Right renal cortex interstitium (tissue), 3 donors: ENCODE data around the gene NASP. TPM values are rescaled to one million over a fixed set of nuclear protein-coding genes. Genes with fewer than 3 reads are reported as not detected.

Experiments used
- DNase-seq, 3 donors: peaks; one replicate each; pipeline ENCODE4 v3.0.0-alpha.2; 2013; ENCODE audit warnings: low read depth in 3 of 3, low spot score in 2 of 3
- polyA plus RNA-seq, 3 donors: library from polyadenylated mRNA; unstranded; fragments of 120-200 nt; gene quantifications; one replicate each; pipeline ENCODE4 v1.2.1, GENCODE V29; 2013; ENCODE audit not compliant: insufficient read length in 3 of 3

Gene NASP
- 100 to 1,000 TPM; 288 to 358 (median 311) TPM for polyA plus RNA-seq

- DNase-seq: peak in 2 of 3 donors; percentile 83 to 90
These were observed at the start of gene NASP for GRCh38 chr1:45583666-45584350. Gene NASP, plus strand, starts transcription at chr1:45584041. Its CDS starts 106 bp downstream, at chr1:45584147.

- no peak for DNase-seq
These were observed 47.7 kb upstream of the NASP start for GRCh38 chr1:45535988-45536766.

DNA sequence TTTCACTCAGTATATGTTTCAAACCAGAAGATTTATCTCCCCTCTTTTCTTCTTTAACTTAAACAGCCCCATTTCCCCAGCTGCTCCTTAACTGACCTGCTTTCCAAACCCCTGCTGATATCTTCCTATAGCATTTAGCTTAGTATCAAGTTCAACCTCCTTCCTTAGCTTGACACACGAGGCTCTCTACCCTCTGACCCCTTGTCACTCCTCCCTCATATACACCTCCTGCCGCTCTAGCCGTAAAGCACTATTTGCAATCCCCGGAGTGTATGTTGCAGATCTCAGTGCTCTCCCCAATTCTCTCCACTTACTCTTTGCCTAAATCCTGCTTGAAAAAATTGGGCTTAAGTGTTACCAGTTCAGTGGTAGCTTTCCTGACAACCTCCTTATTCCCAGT lies 47.0 kb upstream of the NASP start:
- DNase-seq: no peak

- DNase-seq: no peak
These were observed 42.6 kb upstream of the NASP start for GRCh38 chr1:45541193-45541592.

- no peak for DNase-seq
These were observed 41.2 kb upstream of the NASP start for GRCh38 chr1:45542591-45542990.

DNA sequence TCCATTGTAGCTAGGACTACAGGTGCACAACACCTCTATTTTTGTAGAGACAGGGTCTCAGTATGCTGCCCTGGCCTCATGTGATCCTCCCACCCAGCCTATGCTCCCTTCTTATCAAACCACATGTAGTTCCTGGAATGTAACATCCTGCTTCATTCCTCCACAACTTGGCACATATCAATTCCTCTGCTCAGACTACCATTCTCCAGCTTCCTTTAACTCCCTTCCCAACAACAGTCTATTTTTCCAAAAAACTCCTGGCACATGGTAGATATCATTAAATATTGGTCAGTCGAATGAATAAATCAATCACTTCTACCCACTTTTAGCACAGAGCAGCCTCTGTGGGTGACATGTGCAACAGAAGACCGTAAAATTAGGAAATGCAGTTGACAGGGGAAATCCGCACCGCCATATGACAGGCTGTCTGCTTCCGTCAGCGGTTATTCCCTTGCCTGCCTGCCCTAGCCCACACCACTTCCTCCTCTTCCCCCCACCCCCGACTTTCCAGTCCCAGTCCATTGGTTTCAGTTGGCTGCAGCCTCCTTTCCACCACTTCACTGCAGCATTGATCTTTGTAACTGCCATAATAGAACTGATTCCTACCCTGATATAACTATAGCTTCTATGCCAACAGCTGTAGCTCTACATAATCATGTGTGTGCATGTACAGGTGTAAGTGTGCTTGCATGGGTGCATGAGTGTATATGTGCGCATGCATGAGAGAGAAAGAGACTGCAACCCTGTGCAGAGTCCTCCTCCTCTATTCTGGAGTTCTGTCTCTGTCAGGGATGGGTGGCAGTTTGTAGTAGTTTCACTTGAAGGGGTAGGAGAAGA lies 40.0 kb upstream of the NASP start:
- no peak for DNase-seq

DNA sequence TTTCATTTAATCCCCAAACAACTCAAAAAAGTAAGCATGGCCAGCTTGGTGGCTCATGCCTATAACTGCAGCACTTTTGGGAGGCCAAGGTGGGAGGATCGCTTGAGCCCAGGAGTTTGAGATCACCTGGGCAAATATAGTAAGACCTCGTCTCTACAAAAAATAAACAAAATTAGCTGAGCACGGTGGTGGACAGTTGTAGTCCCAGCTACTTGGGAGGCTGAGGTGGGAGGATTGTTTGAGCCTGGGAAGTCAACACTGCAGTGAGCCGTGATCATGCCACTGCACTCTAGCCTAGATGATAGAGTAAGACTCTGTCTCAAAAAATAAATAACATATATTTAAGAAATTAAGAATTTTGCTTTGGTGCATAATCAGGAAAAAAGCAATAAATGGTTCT lies 39.3 kb upstream of the NASP start:
- no peak for DNase-seq

DNA sequence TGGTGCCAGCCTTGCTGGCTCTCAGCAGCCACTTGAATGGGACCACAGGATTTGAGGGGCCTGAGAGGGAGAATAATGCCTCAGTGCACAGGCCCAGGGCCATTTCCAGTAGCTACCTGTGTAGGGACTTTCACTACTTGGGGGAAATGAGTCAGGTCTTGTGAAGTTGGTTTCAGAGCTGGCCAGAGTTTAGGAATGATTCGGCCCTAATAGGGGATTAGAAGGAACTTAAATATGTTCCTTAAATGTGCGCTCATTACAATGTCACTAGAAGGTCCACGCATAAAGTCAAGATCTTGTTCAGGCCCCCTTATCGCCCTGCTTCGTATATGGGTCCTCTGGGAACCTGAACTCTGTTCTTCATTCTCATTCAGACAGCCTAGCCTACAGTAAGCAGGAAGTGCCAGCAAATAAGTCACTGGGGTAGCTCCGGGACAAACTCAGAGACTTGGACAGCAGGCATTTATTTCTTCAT lies 38.8 kb upstream of the NASP start:
- no peak for DNase-seq

- DNase-seq: no peak
These were observed 38.1 kb upstream of the NASP start for GRCh38 chr1:45545553-45546310.

GRCh38 chr1:45550401-45551351 lies 33.2 kb upstream of the NASP start, which contains the start of gene AKR1A1:
Gene AKR1A1, plus strand, starts transcription at chr1:45550826. Its CDS starts 10,969 bp downstream, at chr1:45561795.
- DNase-seq: peak; percentile 81 to 88 (median 82)

DNA sequence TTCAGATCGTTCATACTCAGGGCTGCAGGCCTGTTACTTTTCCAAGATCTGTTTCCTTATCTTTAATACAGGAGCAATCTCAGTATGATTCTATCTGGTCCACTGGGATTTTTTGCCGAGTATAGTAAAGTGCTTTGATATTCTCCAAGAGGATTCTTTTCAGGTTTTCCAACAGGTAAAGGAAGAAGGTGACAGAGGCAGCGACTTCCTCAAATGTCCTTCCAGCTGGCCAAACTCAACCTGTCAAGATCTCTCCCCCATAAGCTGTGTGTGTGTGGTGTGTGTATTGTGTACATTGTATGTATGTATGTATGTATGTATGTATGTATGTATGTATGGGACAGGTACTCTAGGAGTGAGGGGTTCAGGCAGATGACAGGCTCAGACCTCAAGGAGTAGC lies 32.2 kb upstream of the NASP start:
- no peak for DNase-seq

GRCh38 chr1:45552331-45552730 lies 31.5 kb upstream of the NASP start:
- DNase-seq: no peak

DNA sequence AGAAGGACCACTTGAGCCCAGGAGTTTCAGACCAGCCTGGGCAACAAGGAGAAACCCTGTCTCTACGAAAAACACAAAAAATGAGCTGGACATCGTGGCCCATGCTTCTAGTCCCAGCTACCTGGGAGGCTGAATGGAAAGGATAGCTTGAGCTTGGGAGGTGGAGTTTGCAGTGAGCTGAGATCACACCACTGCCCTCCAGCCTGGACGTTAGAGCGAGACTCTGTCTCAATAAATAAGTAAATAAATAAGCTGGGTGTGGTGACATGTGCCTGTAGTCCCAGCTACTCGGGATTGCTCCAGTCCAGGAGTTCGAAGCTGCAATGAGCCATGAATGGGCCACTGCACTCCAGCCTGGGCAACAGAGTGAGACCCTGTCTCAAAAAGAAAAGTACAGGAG lies 29.6 kb upstream of the NASP start:
- DNase-seq: no peak

DNA sequence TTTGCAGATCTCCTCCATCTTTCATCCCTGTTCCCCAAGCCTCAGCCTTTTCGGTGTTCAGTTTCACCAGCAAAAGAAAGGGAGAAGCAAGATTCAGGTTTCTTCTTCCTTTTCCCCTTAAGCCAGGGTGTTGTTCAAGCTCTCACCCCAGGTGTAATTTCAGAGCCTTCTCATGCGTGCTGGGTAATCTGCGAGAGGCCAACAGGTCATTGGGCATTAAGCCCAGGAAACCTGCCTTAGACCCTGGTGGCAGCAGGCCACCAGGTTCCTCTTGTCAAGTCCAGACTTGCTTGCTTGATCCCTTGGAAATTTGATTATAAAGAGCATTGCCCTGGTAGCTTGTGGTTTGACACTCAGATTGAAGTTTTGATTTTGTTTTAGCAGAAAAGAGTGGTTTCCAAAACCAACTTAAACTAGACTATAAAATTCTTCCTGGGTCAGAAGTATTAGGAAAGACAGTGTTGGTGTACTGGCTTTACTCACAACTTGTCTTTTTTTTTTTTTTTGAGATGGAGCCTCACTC lies 26.4 kb upstream of the NASP start:
- no peak for DNase-seq

DNA sequence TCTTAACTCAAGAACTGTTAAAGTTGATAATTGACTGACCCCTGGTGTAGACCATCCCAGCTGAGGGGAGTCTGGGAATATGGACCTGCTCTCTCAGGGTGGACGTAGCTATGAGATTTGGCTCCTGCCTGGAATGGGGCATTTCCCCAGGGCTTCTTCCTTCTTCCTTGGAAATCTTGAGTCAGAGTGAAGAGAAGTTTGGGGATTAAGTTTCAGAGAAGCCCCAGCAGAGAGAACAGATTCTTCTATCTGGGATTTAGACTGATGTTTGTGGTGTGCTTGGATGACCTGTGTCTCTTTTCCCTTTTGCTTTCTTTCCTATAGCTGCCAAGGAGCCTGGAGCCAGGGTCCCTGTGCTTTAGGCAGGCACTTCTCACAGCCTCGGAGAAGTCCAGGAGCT lies 20.0 kb upstream of the NASP start:
- DNase-seq: no peak

- DNase-seq: no peak
These were observed 17.1 kb upstream of the NASP start for GRCh38 chr1:45566722-45567121.

DNA sequence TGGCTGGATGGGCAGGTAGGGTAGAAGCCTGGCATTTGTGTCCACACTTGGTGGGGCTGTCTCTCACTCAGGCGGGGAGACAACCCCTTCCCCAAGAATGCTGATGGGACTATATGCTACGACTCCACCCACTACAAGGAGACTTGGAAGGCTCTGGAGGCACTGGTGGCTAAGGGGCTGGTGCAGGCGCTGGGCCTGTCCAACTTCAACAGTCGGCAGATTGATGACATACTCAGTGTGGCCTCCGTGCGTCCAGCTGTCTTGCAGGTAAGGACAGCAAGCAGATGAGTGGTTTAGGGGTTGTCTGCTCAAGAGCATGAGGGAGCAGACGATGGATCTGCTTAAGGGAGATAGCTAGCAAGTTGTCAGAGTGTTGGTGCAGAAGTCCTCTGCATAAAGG lies 15.9 kb upstream of the NASP start:
- DNase-seq: no peak

DNA sequence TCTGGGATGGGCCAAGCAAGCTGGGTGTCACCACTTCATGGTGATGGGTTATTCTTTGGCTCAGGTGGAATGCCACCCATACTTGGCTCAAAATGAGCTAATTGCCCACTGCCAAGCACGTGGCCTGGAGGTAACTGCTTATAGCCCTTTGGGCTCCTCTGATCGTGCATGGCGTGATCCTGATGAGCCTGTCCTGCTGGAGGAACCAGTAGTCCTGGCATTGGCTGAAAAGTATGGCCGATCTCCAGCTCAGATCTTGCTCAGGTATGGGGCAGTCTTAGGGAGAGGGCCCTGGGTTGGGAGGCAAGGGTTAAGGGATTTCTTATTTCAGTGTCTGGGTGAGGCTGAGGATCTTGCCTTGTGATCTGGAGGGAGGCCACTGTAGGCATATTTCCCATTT lies 15.4 kb upstream of the NASP start:
- no peak for DNase-seq

DNA sequence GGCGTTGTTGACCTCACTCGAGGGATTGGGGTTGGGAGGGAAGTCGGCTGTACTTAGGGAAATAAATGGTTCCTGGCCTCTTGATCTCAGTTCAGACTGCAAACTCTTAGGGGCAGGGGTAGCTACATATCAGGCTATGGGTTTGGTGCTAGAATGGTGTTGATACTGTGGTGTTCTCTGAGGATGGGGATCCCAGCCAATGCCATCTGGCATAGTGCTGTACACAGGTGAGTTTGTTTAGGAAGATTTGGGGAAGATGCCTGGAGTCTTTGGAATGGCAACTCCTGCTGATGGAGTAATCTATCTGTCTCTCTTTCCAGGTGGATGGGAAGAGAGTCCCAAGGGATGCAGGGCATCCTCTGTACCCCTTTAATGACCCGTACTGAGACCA lies 14.3 kb upstream of the NASP start:
- DNase-seq: no peak
